ENCODE results near the gene TBC1D20. TPM values are rescaled to one million over a fixed set of nuclear protein-coding genes. Genes with fewer than 3 reads are reported as not detected.

The TBC1D20 gene
- total RNA-seq, 1 donor from 2014 or later: 40.6 TPM

DNA sequence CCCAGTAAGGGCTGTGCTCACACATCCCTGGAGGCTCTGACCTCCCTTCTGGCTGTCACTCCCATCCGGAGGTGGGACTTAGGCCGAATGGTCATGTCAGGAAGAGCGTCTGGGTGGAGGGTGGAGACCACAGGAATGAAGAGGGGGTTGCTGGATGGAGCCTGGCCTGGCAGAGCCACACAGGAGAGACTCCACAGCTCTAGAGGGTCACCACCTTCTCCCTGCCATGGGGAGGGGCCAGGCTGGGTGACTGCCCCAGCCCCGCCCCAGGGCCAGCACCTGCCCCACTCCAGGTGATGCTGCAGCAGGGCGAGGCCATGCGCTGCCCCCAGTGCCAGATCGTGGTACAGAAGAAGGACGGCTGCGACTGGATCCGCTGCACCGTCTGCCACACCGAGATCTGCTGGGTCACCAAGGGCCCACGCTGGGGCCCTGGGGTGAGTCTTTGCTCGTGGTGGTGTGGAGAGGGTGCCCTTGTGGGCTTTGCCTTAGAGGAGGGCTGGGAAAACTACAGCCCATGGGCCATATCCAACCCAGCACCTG, 33.6 kb downstream of the TBC1D20 start:
- no peak for FAIRE-seq
- peaks cover 23% of the 10 kb centered on the region for H3K36me3 Mint-ChIP-seq (ENCODE audit: low read depth, unreplicated experiment)
- H3K27ac ChIP-seq (ENCODE audit: low read depth, low read length): no peak overlapping the region
- no peak overlapping the region for H2AFZ ChIP-seq (ENCODE audit: low read depth, low read length)
- H3K4me1 ChIP-seq (ENCODE audit: insufficient read depth, low read length): no peaks in the 10 kb centered on the region
- H3K4me3 ChIP-seq (ENCODE audit: insufficient read depth, low read depth, low read length): no peak overlapping the region
- TF ChIP-seq, protein P1, sequence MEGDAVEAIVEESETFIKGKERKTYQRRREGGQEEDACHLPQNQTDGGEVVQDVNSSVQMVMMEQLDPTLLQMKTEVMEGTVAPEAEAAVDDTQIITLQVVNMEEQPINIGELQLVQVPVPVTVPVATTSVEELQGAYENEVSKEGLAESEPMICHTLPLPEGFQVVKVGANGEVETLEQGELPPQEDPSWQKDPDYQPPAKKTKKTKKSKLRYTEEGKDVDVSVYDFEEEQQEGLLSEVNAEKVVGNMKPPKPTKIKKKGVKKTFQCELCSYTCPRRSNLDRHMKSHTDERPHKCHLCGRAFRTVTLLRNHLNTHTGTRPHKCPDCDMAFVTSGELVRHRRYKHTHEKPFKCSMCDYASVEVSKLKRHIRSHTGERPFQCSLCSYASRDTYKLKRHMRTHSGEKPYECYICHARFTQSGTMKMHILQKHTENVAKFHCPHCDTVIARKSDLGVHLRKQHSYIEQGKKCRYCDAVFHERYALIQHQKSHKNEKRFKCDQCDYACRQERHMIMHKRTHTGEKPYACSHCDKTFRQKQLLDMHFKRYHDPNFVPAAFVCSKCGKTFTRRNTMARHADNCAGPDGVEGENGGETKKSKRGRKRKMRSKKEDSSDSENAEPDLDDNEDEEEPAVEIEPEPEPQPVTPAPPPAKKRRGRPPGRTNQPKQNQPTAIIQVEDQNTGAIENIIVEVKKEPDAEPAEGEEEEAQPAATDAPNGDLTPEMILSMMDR (IDR thresholded peaks at IDR 0.05; ENCODE audit: insufficient read depth, low read depth, low read length): no peak
- no peak for TF ChIP-seq EZH2 (IDR thresholded peaks at IDR 0.05; ENCODE audit: insufficient read depth, low read length)
- H3K79me2 ChIP-seq (ENCODE audit: insufficient read depth, low read length): no peaks in the 10 kb centered on the region
- no peak for DNase-seq (ENCODE audit: low read depth)
- H3K27ac Mint-ChIP-seq (ENCODE audit: unreplicated experiment): no peak overlapping the region
- peaks cover 14% of the 10 kb centered on the region for H3K4me1 Mint-ChIP-seq (ENCODE audit: low read depth, unreplicated experiment)
- H3K27me3 ChIP-seq (ENCODE audit: insufficient read depth, low read length): no peaks in the 10 kb centered on the region
- H3K9ac ChIP-seq (ENCODE audit: low read length): no peak overlapping the region
- no peak overlapping the region for H3K4me2 ChIP-seq (ENCODE audit: low read length)
- peaks cover 11% of the 10 kb centered on the region for H3K36me3 ChIP-seq (ENCODE audit: insufficient read depth, low read length)
- no peak overlapping the region for H3K4me3 Mint-ChIP-seq (ENCODE audit: unreplicated experiment)
- H3K9me3 Mint-ChIP-seq (ENCODE audit: unreplicated experiment): no peaks in the 10 kb centered on the region
- H4K20me1 ChIP-seq (ENCODE audit: insufficient read depth, low read length): peaks cover 26% of the 10 kb centered on the region
- H3K9me3 ChIP-seq (ENCODE audit: insufficient read depth, low read depth, low read length): no peaks in the 10 kb centered on the region
- no peaks in the 10 kb centered on the region for H3K27me3 Mint-ChIP-seq (ENCODE audit: low read depth, unreplicated experiment)

GRCh38 chr20:427849-428657, 34.3 kb downstream of the TBC1D20 start:
- DNase-seq (ENCODE audit: low read depth): no peak
- H3K27me3 Mint-ChIP-seq (ENCODE audit: low read depth, unreplicated experiment): no peaks in the 10 kb centered on the region
- H3K9me3 Mint-ChIP-seq (ENCODE audit: unreplicated experiment): no peaks in the 10 kb centered on the region
- H3K27ac Mint-ChIP-seq (ENCODE audit: unreplicated experiment): peak overlapping the region; percentile 38
- Histone ChIP-seq H3K79me2 (ENCODE audit: insufficient read depth, low read length) (no peaks in the 10 kb centered on the region), H3K36me3 (ENCODE audit: insufficient read depth, low read length) (peaks cover 12% of the 10 kb centered on the region), H3K9me3 (ENCODE audit: insufficient read depth, low read depth, low read length) (no peaks in the 10 kb centered on the region), H3K4me1 (ENCODE audit: insufficient read depth, low read length) (no peaks in the 10 kb centered on the region), H2AFZ (ENCODE audit: low read depth, low read length) (no peak overlapping the region), H3K4me2 (ENCODE audit: low read length) (no peak overlapping the region), H4K20me1 (ENCODE audit: insufficient read depth, low read length) (peaks cover 19% of the 10 kb centered on the region), H3K4me3 (ENCODE audit: insufficient read depth, low read depth, low read length) (no peak overlapping the region), H3K27me3 (ENCODE audit: insufficient read depth, low read length) (no peaks in the 10 kb centered on the region), H3K9ac (ENCODE audit: low read length) (no peak overlapping the region), H3K27ac (ENCODE audit: low read depth, low read length) (no peak overlapping the region)
- TF ChIP-seq, protein P1 (IDR thresholded peaks at IDR 0.05; ENCODE audit: insufficient read depth, low read depth, low read length): no peak
- no peak for TF ChIP-seq EZH2 (IDR thresholded peaks at IDR 0.05; ENCODE audit: insufficient read depth, low read length)
- no peak for FAIRE-seq
- peaks cover 20% of the 10 kb centered on the region for H3K36me3 Mint-ChIP-seq (ENCODE audit: low read depth, unreplicated experiment)
- peaks cover 12% of the 10 kb centered on the region for H3K4me1 Mint-ChIP-seq (ENCODE audit: low read depth, unreplicated experiment)
- no peak overlapping the region for H3K4me3 Mint-ChIP-seq (ENCODE audit: unreplicated experiment)

DNA sequence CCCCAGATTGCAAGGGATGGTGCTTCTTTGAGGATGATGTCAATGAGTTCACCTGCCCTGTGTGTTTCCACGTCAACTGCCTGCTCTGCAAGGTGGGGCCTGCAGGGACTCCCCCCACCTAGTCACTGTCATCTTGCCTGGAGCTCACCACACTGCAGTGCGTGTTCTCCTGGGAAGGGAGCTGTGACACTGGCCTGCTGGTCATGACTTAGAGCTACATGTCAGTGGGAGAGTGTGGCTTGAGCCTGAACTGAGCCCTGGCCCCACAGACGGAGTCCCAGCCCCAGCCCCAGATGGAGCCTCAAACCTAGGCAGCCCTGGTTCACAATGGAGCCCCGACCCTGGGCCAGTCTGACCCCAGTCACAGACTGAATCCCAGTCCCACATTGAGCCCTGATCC, 34.9 kb downstream of the TBC1D20 start:
- Mint-ChIP-seq H3K9me3 (ENCODE audit: unreplicated experiment) (no peaks in the 10 kb centered on the region), H3K27ac (ENCODE audit: unreplicated experiment) (no peak overlapping the region), H3K36me3 (ENCODE audit: low read depth, unreplicated experiment) (peaks cover 24% of the 10 kb centered on the region), H3K4me1 (ENCODE audit: low read depth, unreplicated experiment) (peaks cover 12% of the 10 kb centered on the region), H3K27me3 (ENCODE audit: low read depth, unreplicated experiment) (no peaks in the 10 kb centered on the region), H3K4me3 (ENCODE audit: unreplicated experiment) (no peak overlapping the region)
- H3K4me2 ChIP-seq (ENCODE audit: low read length): no peak overlapping the region
- DNase-seq (ENCODE audit: low read depth) (no peak), FAIRE-seq (no peak)
- no peaks in the 10 kb centered on the region for H3K4me1 ChIP-seq (ENCODE audit: insufficient read depth, low read length)
- no peak overlapping the region for H3K4me3 ChIP-seq (ENCODE audit: insufficient read depth, low read depth, low read length)
- peaks cover 14% of the 10 kb centered on the region for H3K36me3 ChIP-seq (ENCODE audit: insufficient read depth, low read length)
- TF ChIP-seq, protein P1 (IDR thresholded peaks at IDR 0.05; ENCODE audit: insufficient read depth, low read depth, low read length): no peak
- no peak for TF ChIP-seq EZH2 (IDR thresholded peaks at IDR 0.05; ENCODE audit: insufficient read depth, low read length)
- H4K20me1 ChIP-seq (ENCODE audit: insufficient read depth, low read length): peaks cover 17% of the 10 kb centered on the region
- H3K27me3 ChIP-seq (ENCODE audit: insufficient read depth, low read length): no peaks in the 10 kb centered on the region
- H3K9me3 ChIP-seq (ENCODE audit: insufficient read depth, low read depth, low read length): no peaks in the 10 kb centered on the region
- H3K9ac ChIP-seq (ENCODE audit: low read length): no peak overlapping the region
- no peaks in the 10 kb centered on the region for H3K79me2 ChIP-seq (ENCODE audit: insufficient read depth, low read length)
- H2AFZ ChIP-seq (ENCODE audit: low read depth, low read length): no peak overlapping the region
- no peak overlapping the region for H3K27ac ChIP-seq (ENCODE audit: low read depth, low read length)

Data from astrocyte (in vitro differentiated cells and primary cell).